ENCODE results near the gene ABHD6. TPM values are rescaled to one million over a fixed set of nuclear protein-coding genes. Genes with fewer than 3 reads are reported as not detected.
"Not testable (repeated sequence)": the region's sequence is repeated elsewhere in the genome, so short reads cannot be mapped to it uniquely, and the experiment has no call there.

The ABHD6 gene
- total and polyA plus RNA-seq, 11 donors: 2.9 to 14.6 (median 6.9) TPM

DNA sequence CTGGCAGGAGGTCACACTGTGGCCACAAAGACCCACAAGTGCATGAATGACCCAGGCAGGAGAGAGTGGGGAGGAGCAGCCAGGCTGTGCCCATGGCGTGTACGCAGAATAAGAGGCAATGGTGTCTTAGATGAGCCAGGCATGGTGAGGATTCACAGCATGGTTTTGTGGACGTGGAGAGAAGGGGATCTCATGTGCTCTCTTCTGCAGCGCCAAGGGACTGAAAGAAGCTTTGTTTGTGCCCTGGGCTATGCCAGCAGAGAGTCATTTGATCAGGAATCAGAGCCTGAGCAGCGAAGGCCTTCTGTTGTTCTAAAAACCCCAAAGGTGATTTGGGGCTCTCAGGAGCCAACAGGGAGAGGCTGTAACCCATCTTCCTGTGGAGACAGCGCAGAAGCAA is 49.8 kb downstream of the ABHD6 start:
- peaks cover 0 to 56% (median 15%) of the 10 kb centered on the region in 9 donors for H3K36me3 ChIP-seq
- intact Hi-C loops (cut with DNase I): no loop called here
- ATAC-seq: no peak

DNA sequence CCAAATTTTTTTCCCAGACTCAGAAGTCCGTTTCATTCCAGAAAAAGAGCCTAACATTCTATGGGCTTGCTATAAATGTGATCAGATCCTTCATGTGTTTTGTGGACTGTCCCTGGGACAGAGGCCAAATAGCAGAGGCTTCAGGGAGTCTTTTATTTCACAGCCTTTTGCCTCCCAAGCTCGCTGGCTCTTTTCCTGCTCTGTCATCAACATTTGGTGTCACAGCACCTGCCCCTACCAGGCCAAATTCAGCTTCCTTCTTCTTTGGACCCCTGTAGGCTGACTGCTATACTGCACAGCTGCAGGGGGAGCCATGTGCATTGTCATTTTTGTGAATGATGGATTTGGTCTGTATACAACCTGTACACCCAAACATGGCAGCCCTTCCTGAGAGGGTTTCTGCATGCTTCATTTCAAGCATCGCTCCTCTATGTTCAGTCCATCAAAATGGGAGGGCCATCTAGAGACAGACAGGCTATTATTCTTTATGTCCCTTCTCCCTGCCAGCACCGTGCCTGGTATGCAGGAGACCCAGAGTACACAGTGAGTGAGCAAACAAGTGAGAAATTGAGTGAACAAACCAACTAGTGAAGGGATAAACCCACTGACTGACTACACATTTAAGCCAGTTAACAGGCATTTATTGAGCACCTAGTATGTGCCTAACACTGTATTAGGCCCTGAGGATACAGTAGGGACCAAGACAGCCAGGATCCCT is 50.6 kb downstream of the ABHD6 start:
- DNase-seq (no peak), ATAC-seq (peak in 2 of 4 donors; percentile 38 to 45)
- no peak for TF ChIP-seq POLR2A (IDR thresholded peaks at IDR 0.05)
- TF ChIP-seq, protein P1, sequence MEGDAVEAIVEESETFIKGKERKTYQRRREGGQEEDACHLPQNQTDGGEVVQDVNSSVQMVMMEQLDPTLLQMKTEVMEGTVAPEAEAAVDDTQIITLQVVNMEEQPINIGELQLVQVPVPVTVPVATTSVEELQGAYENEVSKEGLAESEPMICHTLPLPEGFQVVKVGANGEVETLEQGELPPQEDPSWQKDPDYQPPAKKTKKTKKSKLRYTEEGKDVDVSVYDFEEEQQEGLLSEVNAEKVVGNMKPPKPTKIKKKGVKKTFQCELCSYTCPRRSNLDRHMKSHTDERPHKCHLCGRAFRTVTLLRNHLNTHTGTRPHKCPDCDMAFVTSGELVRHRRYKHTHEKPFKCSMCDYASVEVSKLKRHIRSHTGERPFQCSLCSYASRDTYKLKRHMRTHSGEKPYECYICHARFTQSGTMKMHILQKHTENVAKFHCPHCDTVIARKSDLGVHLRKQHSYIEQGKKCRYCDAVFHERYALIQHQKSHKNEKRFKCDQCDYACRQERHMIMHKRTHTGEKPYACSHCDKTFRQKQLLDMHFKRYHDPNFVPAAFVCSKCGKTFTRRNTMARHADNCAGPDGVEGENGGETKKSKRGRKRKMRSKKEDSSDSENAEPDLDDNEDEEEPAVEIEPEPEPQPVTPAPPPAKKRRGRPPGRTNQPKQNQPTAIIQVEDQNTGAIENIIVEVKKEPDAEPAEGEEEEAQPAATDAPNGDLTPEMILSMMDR (IDR thresholded peaks at IDR 0.05): peak in 1 of 12 donors; percentile 6
- H3K27ac ChIP-seq: no peak overlapping the region
- intact Hi-C loops (cut with DNase I): no loop called here
- 63 to 80% (median 68%) methylated on average over 4 of the region's 4 CpGs for WGBS, 4 donors
- peaks cover 0 to 48% (median 14%) of the 10 kb centered on the region in 9 donors for H3K36me3 ChIP-seq
- no peak overlapping the region for H3K4me3 ChIP-seq
- H3K4me1 ChIP-seq: peaks cover 0 to 5% (median 0%) of the 10 kb centered on the region in 12 donors
- no peaks in the 10 kb centered on the region for H3K9me3 ChIP-seq
- no peaks in the 10 kb centered on the region for H3K27me3 ChIP-seq

More for the DNA sequence above, 49.8 kb downstream of the ABHD6 start:
- no peak for TF ChIP-seq POLR2A (IDR thresholded peaks at IDR 0.05)
- TF ChIP-seq, protein P1 (IDR thresholded peaks at IDR 0.05): no peak
- Histone ChIP-seq H3K27ac (no peak overlapping the region), H3K4me3 (no peak overlapping the region), H3K9me3 (no peaks in the 10 kb centered on the region), H3K27me3 (no peaks in the 10 kb centered on the region), H3K4me1 (peaks cover 0 to 5% (median 0%) of the 10 kb centered on the region in 12 donors)
- WGBS, 4 donors: 80 to 93% (median 87%) methylated on average over 6 of the region's 6 CpGs
- DNase-seq: no peak

DNA sequence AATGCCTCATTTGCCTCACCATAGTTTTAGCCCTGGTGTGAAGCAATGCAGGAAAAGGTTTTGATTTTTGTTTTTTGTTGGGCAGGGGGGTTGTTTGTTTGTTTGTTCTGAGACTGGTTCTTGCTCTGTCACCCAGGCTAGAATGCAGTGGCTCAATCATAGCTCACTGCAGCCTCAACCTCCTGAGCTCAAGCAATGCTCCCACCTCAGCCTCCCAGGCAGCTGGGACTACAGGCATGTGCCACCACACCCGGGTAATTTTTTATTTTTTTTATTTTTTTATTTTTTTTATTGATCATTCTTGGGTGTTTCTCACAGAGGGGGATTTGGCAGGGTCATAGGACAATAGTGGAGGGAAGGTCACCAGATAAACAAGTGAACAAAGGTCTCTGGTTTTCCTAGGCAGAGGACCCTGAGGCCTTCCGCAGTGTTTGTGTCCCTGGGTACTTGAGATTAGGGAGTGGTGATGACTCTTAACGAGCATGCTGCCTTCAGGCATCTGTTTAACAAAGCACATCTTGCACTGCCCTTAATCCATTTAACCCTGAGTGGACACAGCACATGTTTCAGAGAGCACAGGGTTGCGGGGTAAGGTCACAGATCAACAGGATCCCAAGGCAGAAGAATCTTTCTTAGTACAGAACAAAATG is 51.5 kb downstream of the ABHD6 start:
- H3K9me3 ChIP-seq; DNase-seq; ATAC-seq; H3K27me3 ChIP-seq; intact Hi-C loops (cut with DNase I); H3K27ac ChIP-seq; H3K4me3 ChIP-seq; H3K4me1 ChIP-seq: not testable (repeated sequence)
- H3K36me3 ChIP-seq: peaks cover 0 to 45% (median 15%) of the 10 kb centered on the region in 9 donors
- 75 to 94% (median 81%) methylated on average over 3 to 4 of the region's 4 CpGs for WGBS, 4 donors

DNA sequence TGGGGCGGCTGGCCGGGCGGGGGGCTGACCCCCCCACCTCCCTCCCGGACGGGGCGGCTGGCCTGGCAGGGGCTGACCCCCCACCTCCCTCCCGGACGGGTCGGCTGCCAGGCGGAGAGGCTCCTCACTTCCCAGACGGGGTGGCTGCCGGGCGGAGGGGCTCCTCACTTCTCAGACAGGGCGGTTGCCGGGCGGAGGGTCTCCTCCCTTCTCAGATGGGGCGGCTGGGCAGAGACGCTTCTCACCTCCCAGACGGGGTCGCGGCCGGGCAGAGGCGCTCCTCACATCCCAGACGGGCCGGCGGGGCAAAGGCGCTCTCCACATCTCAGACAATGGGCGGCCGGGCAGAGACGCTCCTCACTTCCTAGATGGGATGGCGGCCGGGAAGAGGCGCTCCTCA is 52.9 kb downstream of the ABHD6 start:
- DNase-seq, H3K27me3 ChIP-seq, ATAC-seq, H3K4me3 ChIP-seq, H3K4me1 ChIP-seq, H3K27ac ChIP-seq, H3K9me3 ChIP-seq: not testable (repeated sequence)
- intact Hi-C loops (cut with DNase I): loop anchor here in 1 of 10 donors (10.0 kb wide), 1 partner anchor 46 kb away; no protein-coding TSS in a partner anchor
- 97% methylated on average over 15 to 32 of the region's 33 CpGs; no CpG with 5 or more reads in 2 of the 4 donors for WGBS, 4 donors
- H3K36me3 ChIP-seq: peaks cover 0 to 32% (median 12%) of the 10 kb centered on the region in 9 donors

DNA sequence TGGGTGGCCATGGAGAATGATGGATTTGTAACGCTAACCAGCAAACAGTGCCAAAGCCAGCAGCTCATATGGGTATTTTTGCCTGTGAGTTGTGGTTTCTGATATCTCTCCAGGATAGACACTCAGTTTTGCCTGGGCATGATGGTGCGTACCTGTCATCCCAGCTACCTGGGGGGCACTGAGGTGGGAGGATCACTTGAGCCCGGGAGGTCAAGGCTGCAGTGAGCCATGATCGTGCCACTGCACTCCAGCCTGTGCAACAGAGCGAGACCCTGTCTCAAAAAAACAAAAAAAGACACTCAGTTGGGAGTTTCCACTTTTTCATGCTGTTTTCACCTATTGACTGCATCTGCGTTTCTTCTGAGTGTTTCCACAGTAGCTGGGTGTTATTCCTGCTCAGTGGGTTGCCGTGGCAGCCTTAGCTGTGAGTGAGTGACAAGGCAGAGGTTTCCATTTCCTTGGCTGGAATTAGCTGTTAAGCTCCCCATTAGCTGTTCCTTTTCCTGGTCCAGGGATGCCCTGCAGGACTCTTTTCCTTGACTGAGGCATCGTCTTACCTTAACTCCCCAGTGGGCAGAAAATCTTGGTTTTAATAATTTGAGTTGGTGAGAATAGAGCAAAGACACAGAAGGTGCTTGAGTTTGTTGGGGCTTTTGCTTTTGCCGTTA is 54.2 kb downstream of the ABHD6 start:
- H3K4me3 ChIP-seq: no peak overlapping the region
- no peak for DNase-seq
- H3K4me1 ChIP-seq: peaks cover 0 to 5% (median 0%) of the 10 kb centered on the region in 12 donors
- no peaks in the 10 kb centered on the region for H3K27me3 ChIP-seq
- intact Hi-C loops (cut with DNase I): loop anchor here in 1 of 10 donors (10.0 kb wide), 1 partner anchor 47 kb away; no protein-coding TSS in a partner anchor
- no peak for ATAC-seq
- H3K27ac ChIP-seq: no peak overlapping the region
- TF ChIP-seq, protein P1 (IDR thresholded peaks at IDR 0.05): no peak
- no peak for TF ChIP-seq POLR2A (IDR thresholded peaks at IDR 0.05)
- H3K9me3 ChIP-seq: peaks cover 0 to 8% (median 0%) of the 10 kb centered on the region in 12 donors
- peaks cover 0 to 21% (median 4%) of the 10 kb centered on the region in 9 donors for H3K36me3 ChIP-seq
- WGBS, 4 donors: 75 to 92% (median 81%) methylated on average over 9 of the region's 9 CpGs
